Fibroblast of lung (primary cell): ENCODE results near the gene DDX27. TPM values are rescaled to one million over a fixed set of nuclear protein-coding genes. Genes with fewer than 3 reads are reported as not detected.
"Not testable (repeated sequence)": the region's sequence is repeated elsewhere in the genome, so short reads cannot be mapped to it uniquely, and the experiment has no call there.

ENCODE experiments used
- DNase-seq, 2 donors: peaks; one replicate each; pipeline versions ENCODE4 v3.0.0 to v3.0.0-alpha.2; 2010; ENCODE audit warnings: low read depth in 2 of 2
- H2AFZ ChIP-seq: 2 replicates; pipeline ENCODE4 v1.5.1; 2012; ENCODE audit warnings: low read length, control low read depth, inconsistent platforms
- H3K27ac ChIP-seq: 2 replicates; pipeline ENCODE4 v1.5.1; 2011; ENCODE audit warnings: low read length, control low read depth; ENCODE audit not compliant: insufficient read depth
- H3K27me3 ChIP-seq: 2 replicates; pipeline ENCODE4 v1.5.1; 2011; ENCODE audit warnings: mild to moderate bottlenecking, low read length; ENCODE audit not compliant: control insufficient read depth, insufficient read depth
- H3K36me3 ChIP-seq: 2 replicates; pipeline ENCODE4 v1.5.1; 2011; ENCODE audit warnings: low read length; ENCODE audit not compliant: control insufficient read depth, insufficient read depth
- H3K4me1 ChIP-seq: 2 replicates; pipeline ENCODE4 v1.5.1; 2011; ENCODE audit warnings: low read length; ENCODE audit not compliant: control insufficient read depth, insufficient read depth; ENCODE audit errors: extremely low read depth
- H3K4me2 ChIP-seq: 2 replicates; pipeline ENCODE4 v1.5.1; 2011; ENCODE audit warnings: low read length, control low read depth; ENCODE audit not compliant: insufficient read depth; ENCODE audit errors: extremely low read depth
- H3K4me3 ChIP-seq, 4 experiments: fragments of 200-600 bp in 1 of 4; sonication (generic) in 1 of 4; replicated peaks in 1 of 4; 2 replicates each; pipeline ENCODE4 v1.5.1; 2011 to 2016; ENCODE audit warnings: low read length in 4 of 4, low read depth in 3 of 4, mild to moderate bottlenecking in 3 of 4, control low read depth in 2 of 4, inconsistent platforms in 1 of 4, mixed read lengths in 1 of 4; ENCODE audit not compliant: insufficient read depth in 1 of 4; ENCODE audit errors: control extremely low read depth in 1 of 4
- H3K79me2 ChIP-seq: 2 replicates; pipeline ENCODE4 v1.5.1; 2012; ENCODE audit warnings: mild to moderate bottlenecking, low read length, inconsistent platforms; ENCODE audit not compliant: control insufficient read depth, insufficient read depth
- H3K9ac ChIP-seq: 2 replicates; pipeline ENCODE4 v1.5.1; 2011; ENCODE audit warnings: mild to moderate bottlenecking, low read length, control low read depth; ENCODE audit not compliant: insufficient read depth
- H3K9me3 ChIP-seq: 2 replicates; pipeline ENCODE4 v1.5.1; 2012; ENCODE audit warnings: low read depth, low read length; ENCODE audit not compliant: control insufficient read depth, insufficient read depth
- H4K20me1 ChIP-seq: 2 replicates; pipeline ENCODE4 v1.5.1; 2011; ENCODE audit warnings: low read length; ENCODE audit not compliant: control insufficient read depth, insufficient read depth; ENCODE audit errors: extremely low read depth
- EZH2 ChIP-seq: IDR thresholded peaks from 2 replicates; pipeline ENCODE4 v1.5.1; 2012; ENCODE audit warnings: low read length, control low read depth, mild to moderate bottlenecking; ENCODE audit errors: missing control alignments
- polyA plus RNA-seq, 2 donors: library from polyadenylated mRNA; depleted of rRNA in 1 of 2; stranded (reverse) in 1 of 2; unstranded in 1 of 2; fragments of >200 nt; gene quantifications; 2 replicates each; pipeline ENCODE4 v1.2.1, GENCODE V29; 2011 to 2012; ENCODE audit warnings: missing spikeins in 1 of 2
- total RNA-seq: library from RNA; depleted of rRNA; stranded (reverse); fragments of >200 nt; gene quantifications from 2 replicates; pipeline ENCODE4 v1.2.1, GENCODE V29; 2014
- TF ChIP-seq, protein P1 (sequence below), 2 donors: IDR thresholded peaks in 1 of 2; conservative IDR thresholded peaks in 1 of 2; 1 replicate in 1 of 2; 2 replicates in 1 of 2; pipeline ENCODE4 v1.5.1; 2011 to 2012; ENCODE audit warnings: low read length in 2 of 2, control low read depth in 1 of 2, inconsistent platforms in 1 of 2, low read depth in 1 of 2, mild to moderate bottlenecking in 1 of 2

The DDX27 gene
- total and polyA plus RNA-seq, 2 donors (not counting 1 experiment from before 2014, with no cell fraction given) = 24.7 to 32.5 TPM

DNA sequence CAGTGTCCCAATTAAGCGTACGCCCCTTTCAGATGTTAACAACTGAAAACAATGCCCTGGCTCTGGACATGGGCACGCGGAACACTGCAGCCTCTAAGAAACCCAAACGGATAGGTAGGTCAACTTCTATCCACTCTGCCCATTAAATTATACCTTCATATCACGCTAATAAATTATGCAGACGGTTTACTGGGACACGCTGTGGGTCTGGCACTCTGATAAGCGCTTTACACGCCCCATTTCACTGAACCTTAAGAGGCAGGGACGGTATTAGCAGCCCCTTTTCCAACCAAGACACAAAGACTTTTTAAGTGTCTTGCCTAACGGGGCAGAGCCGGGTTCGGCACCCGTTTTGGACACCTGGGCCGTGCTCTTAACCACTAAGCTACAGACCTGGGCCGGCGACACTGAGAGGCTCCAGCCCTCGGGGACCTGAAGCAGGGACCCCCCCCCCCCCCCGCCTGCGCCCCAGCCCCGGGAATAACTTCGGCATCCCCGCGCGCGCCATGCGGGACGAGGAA is 31.8 kb upstream of the DDX27 start:
- peaks cover 49% of the 10 kb centered on the region for H3K79me2 ChIP-seq

DNA sequence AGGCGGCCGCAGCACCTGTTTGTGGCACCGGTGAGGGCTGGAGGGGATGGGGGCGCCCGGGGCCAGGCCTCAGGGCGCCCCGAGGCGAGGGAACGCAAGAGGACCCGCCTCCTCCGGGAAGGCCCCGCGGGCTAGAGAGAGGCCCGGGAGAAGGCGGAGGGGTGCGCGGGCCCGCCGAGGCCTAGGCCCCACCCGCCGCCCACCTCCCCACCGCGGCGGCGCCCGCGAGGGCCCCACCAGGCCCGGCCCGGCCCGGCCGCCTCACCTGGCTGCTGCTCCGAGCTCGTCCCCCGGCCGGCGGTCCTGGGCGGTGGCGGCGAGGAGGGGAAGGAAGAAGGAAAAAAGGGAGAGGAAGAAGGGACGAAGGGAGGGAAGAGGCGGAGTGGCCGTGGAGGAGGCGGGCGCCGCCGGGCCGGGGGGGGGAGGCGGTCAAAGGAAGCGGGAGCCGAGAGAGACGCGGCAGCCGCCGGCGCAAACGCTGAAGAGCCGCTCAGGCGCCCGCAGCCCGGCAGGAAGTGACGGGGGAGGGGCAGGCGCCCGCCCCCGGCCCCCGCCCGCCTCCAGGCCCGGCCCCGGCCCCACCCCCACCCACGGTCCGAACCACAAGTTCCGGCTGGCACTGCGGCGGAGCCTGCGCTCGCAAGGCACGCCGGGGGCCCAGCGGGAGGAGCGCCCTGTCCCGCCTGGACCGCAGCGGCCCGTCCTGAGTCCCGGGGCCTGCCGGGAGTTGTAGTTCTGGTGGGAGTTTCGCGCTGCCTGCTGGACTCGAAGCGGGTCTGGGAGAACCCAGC is 31.2 kb upstream of the DDX27 start, which contains the start of gene STAU1:
STAU1 (minus strand) TSS at position 484 of the 791 bp plus-strand sequence. CDS start 22,133 bp downstream, outside the sequence.
- H3K36me3 ChIP-seq = no peaks in the 10 kb centered on the region
- TF ChIP-seq EZH2 = no peak
- TF ChIP-seq, protein P1, sequence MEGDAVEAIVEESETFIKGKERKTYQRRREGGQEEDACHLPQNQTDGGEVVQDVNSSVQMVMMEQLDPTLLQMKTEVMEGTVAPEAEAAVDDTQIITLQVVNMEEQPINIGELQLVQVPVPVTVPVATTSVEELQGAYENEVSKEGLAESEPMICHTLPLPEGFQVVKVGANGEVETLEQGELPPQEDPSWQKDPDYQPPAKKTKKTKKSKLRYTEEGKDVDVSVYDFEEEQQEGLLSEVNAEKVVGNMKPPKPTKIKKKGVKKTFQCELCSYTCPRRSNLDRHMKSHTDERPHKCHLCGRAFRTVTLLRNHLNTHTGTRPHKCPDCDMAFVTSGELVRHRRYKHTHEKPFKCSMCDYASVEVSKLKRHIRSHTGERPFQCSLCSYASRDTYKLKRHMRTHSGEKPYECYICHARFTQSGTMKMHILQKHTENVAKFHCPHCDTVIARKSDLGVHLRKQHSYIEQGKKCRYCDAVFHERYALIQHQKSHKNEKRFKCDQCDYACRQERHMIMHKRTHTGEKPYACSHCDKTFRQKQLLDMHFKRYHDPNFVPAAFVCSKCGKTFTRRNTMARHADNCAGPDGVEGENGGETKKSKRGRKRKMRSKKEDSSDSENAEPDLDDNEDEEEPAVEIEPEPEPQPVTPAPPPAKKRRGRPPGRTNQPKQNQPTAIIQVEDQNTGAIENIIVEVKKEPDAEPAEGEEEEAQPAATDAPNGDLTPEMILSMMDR (conservative IDR thresholded peaks at IDR 0.05 in 1 of 2, IDR thresholded peaks at IDR 0.05 in 1 of 2; ENCODE audit: low read depth in 1 of 2, low read length in 2 of 2) = no peak
- peak within 1 kb of the TSS; percentile 42 to 98 (median 78) for H3K4me3 ChIP-seq
- H2AFZ ChIP-seq = peak within 1 kb of the TSS; percentile 98
- peaks cover 44% of the 10 kb centered on the region for H3K79me2 ChIP-seq
- H3K27me3 ChIP-seq = no peaks in the 10 kb centered on the region
- peaks cover 2% of the 10 kb centered on the region for H3K4me1 ChIP-seq
- no peaks in the 10 kb centered on the region for H3K9me3 ChIP-seq
- peak; percentile 94 to 95 for DNase-seq
- H3K9ac ChIP-seq = peak within 1 kb of the TSS; percentile 70
- no peaks in the 10 kb centered on the region for H4K20me1 ChIP-seq
- peak within 1 kb of the TSS; percentile 46 for H3K27ac ChIP-seq
- peak within 1 kb of the TSS; percentile 92 for H3K4me2 ChIP-seq

More for the DNA sequence above, 31.8 kb upstream of the DDX27 start:
- peak overlapping the region; percentile 46 for H3K27ac ChIP-seq
- H3K9ac ChIP-seq = peak overlapping the region; percentile 70
- peak overlapping the region; percentile 22 for H2AFZ ChIP-seq
- DNase-seq = peak in 1 of 2 donors; percentile 8
- H3K36me3 ChIP-seq = no peaks in the 10 kb centered on the region
- no peaks in the 10 kb centered on the region for H4K20me1 ChIP-seq
- H3K27me3 ChIP-seq = no peaks in the 10 kb centered on the region
- TF ChIP-seq, protein P1 (conservative IDR thresholded peaks at IDR 0.05 in 1 of 2, IDR thresholded peaks at IDR 0.05 in 1 of 2; ENCODE audit: low read depth in 1 of 2, low read length in 2 of 2) = no peak
- TF ChIP-seq EZH2 = no peak
- H3K4me2 ChIP-seq = peak overlapping the region; percentile 92
- peaks cover 2% of the 10 kb centered on the region for H3K4me1 ChIP-seq
- H3K4me3 ChIP-seq = peak overlapping the region; percentile 42 to 98 (median 78)
- H3K9me3 ChIP-seq = no peaks in the 10 kb centered on the region

DNA sequence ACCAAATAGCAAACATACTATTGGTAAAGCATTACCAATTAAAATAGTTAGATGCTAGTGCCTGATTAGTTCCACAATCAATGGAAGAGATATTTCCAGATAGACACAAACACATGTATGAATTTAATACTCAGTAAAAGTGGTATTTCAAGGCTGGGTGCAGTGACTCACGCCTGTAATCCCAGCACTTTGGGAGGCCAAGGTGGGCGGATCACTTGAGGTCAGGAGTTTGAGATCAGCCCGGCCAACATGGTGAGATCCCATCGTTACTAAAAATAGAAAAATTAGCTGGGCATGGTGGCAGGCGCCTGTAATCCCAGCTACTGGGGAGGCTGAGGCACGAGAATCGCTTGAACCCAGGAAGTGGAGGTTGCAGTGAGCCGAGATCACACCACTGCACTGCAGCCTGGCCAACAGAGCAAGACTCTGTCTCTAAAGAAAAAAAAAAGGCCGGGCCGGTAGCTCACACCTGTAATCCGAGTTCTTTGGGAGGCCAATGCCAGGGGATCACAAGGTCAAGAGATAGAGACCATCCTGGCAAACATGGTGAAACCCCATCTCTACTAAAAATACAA is 26.2 kb upstream of the DDX27 start:
- H3K4me2 ChIP-seq, H3K9me3 ChIP-seq, H3K4me3 ChIP-seq, H3K36me3 ChIP-seq, H4K20me1 ChIP-seq, H3K27me3 ChIP-seq, H3K27ac ChIP-seq, H3K4me1 ChIP-seq, H3K9ac ChIP-seq, H3K79me2 ChIP-seq, H2AFZ ChIP-seq, DNase-seq: not testable (repeated sequence)
